ENCODE results near the gene CBFB.
"Not testable (repeated sequence)": the region's sequence is repeated elsewhere in the genome, so short reads cannot be mapped to it uniquely, and the experiment has no call there.

CBFB gene

DNA sequence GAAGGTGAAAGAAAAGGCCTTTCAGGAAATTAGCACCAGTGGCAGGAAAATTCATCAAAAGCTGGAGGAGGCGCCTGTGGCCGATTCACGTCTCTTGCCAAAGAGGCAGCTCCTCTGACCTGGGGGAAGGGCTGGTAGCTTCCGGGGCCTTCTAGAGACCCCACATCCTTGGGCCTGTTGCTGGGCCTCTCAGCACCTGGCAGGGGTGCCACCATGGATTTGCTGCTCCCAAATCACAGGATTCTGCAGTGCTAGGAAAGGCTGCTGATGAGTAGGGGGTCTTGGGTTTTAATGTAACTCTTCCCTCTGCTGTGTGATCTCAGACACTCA, 11.6 kb upstream of the CBFB start:
- no peak for DNase-seq

DNA sequence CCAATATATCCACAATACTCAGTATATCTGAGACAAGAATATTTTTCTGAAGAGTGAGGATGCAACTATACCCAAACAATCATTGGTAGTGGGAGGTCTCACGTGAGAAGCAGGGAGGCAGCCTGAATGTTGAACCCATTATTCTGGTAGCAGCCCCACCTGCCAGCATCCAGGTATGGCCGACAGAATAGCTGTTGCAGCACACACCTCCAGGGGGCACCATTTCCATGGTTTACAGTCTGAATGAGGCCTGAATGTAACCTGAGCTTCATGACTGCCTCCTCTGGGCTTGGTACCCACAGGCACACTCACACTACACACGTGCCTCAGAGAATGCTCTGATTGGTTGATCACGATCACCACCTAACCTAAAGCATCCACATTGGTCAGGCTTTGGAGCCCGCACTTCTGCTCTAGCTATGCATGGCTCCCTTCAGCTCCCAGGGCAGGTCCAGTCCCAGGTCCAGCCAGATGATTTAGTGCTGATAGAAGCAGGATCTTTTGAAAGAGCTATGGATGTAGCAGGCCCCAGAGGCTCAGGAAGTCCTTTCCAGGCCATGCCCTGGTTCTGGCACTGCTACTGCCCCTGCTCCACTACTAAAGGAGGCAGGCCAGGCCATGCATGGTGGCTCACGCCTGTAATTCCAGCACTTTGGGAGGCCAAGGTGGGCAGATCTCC, 11.0 kb upstream of the CBFB start:
- DNase-seq = no peak

- no peak for DNase-seq
These were observed 9.8 kb upstream of the CBFB start for GRCh38 chr16:67019171-67019570.

- no peak for DNase-seq
These were observed 7.6 kb upstream of the CBFB start for GRCh38 chr16:67021321-67021720.

DNA sequence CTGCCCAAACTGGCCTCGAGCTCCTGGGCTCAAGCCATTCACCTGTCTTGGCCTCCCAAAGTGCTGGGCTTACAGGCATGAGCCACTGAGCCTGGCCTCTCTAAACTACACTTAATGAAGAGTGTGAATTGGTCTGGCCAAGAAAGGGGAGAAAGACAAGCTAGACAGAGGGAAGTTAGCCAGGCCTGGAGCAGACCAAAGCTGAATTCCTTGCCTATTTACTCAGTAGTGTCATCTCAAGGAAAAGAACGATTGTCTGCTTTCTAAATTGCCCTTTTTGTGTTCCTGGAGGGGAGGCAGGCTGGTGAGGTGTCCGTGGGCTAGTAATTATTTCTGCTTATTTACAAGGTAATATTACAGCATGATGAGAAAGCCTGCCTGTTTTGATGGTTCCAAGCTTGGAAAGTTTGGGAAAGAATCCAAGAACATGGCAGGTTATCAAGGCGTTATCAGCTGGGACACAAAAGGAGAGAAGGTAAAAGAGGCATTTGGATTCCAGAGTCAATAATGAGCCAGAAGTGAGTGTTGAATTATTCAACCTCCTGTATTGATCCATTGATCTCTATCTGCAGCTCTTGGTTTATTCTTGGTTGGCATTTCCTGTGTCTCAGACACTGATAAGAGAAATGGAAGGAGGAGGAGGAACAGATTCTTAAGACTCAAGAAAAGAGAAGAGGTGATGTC, 6.3 kb upstream of the CBFB start:
- DNase-seq = no peak

DNA sequence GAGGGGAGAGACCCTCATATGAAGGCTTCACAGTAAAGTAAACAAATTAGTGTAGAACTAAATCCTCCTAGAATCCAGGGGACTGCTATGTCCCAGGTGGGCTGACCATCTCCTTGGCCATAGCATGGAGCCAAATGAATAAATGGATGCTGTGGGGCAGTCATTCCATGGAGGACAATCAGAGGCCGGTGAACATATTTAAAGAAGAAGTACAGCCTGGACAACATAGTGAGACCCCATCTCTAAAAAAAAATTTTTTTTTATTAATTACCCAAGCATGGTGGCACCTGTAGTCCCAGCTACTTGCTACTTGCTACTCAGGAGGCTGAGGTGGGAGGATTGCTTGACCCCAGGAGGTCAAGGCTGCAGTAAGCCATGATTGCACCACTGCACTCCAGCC, 5.3 kb upstream of the CBFB start:
- DNase-seq = no peak

- DNase-seq = no peak
These were observed 4.4 kb upstream of the CBFB start for GRCh38 chr16:67024384-67025209.

DNA sequence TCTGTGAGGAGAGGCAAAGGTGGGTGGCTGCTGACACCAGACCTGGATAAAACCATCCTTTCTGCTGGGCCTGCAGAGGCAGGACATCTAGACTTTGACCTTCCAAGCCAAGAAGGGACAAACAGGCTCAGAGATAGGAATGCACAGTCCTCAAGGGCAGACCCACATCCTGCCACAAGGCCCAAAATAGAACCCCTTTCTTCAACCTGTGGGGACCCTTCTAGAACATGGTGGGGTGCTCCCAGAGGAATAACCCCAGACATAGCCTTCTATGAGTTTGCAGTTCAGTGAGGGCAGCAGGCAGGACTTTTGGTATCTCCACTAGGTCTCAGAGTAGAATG, 3.8 kb upstream of the CBFB start:
- DNase-seq = no peak

DNA sequence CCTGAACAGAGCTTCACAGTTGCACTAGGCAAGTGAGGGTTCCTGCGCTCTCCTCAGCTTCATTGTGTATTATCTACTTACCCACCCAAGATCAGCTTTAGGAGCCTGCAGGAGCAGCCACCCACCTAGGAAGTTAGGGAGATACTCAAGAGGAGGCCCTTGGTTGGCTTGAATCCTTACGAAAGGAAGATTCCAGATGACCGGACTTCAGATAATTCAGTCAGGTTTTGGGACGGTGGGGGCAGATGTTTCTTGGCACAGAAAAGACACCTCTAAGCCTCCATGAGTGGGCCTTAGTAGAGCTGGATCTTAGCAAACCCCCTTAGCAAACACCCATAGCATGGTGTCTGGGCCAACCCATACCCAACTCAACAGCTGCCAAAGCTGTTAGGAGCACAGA, 2.4 kb upstream of the CBFB start:
- no peak for DNase-seq

- no peak for DNase-seq
These were observed 1.9 kb upstream of the CBFB start for GRCh38 chr16:67027046-67027445.

DNA sequence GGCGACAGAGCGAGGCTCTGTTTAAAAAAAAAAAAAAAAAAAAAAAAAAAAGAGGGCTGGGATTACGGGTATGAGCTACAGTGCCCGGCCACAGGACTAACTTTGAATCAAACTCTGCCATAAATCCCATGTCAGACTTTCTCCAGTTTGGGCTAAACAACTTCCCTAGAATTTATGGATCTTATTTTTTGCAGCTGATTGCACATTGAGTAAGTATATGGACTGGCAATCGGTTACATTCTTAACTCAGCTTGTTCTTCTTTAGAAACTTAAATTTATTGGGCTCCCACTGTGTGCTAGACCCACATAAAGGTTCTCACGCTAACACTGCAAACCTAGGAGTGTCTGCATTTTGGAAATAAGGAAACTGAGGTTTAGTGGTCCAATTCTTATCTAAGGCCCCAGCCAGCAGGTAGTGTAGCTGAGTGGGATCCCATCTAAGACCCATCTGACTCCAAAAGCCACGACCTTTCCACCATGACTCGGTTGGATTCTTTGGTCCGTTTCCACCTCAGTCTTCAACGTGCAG, 718 bp upstream of the CBFB start:
- DNase-seq = no peak

DNA sequence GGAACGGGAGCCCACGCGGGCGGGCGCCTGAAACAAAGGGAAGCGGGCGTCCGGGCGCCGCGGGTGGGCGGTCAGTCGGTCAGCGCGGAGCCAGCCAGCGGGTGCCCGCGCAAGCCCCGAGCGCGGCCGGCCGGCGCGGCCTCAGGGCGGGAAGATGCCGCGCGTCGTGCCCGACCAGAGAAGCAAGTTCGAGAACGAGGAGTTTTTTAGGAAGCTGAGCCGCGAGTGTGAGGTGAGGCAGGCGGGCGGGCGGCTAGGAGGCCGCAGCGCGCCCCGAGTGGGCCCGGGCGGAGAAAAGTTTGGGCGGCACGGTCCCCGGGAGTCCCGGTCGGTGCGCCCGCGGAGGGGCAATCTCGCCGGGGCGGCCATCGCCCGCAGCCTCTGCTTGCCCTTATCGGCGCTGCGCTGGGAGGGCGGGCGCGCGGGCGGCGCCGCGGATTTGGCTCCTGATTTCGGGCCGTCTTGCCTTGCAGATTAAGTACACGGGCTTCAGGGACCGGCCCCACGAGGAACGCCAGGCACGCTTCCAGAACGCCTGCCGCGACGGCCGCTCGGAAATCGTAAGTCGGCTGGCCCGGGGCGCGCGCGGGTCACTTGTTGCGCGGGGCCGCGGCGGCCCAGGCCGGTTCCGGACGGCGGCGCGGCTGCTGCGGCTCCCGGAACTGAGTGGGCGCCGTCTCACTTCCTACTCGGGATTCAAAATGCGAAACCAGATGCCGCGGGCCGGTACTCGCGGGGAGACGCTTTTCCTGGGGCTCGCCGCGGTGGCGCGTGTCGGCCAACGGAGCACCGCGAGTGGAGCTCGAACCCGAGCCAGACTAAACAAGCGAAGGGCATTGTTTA, 526 bp downstream of the CBFB start:
- DNase-seq = no peak

- DNase-seq = no peak
These were observed 1.4 kb downstream of the CBFB start for GRCh38 chr16:67030221-67030962.

DNA sequence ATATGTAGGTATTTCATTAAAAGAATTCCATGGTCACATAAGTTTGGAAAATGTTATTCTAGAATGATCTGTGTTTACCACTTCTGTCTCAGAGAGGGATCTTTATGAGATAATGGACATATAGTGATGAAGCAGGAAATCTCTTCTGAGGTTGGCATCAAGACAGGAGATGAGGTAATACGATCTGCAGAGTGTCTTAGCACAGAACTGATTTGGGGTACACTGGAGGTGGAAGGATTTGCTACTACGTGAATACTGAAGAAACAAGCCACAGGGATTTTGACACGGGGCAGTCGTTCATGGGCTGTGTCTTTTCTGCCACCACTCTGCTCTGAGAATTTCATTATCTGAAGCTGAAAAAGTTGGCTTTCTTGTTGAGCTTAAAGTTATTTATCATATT, 5.5 kb downstream of the CBFB start:
- DNase-seq = no peak

DNA sequence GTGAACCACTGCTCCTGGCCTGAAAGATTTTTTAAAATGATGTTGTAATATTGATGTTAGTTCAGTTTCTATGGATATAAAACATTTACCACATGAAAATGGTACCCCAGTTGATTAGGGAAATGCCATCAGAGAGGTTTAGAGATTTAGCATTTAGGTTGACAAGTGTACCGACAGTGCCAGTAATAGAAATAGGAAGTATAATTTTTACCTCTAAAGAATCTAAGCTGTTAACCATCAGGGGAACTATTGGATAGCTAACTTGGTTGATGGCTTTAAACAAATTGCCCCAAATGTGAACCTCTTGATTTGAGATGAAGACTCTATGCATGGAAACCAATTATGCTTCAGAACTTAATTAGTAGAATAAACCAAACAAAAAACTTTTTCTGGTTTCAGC, 6.4 kb downstream of the CBFB start:
- DNase-seq = no peak

DNA sequence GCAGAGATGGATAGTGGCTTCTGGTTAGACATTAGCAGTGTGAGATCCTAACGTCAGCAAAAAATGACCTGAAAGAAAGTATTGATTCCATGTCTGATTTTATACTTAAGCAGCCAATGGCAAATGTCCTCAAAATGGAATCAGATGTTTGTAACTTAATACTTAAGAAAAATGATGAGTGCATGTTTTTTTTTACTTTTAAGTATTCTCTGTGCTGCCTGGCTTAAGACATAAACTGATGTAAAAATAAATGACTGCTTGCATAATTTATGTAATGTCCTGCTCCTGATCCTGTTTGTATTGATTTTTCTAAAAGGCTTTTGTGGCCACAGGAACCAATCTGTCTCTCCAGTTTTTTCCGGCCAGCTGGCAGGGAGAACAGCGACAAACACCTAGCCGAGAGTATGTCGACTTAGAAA, 7.4 kb downstream of the CBFB start:
- no peak for DNase-seq

- DNase-seq = no peak
These were observed 10.5 kb downstream of the CBFB start for GRCh38 chr16:67039260-67040020.

DNA sequence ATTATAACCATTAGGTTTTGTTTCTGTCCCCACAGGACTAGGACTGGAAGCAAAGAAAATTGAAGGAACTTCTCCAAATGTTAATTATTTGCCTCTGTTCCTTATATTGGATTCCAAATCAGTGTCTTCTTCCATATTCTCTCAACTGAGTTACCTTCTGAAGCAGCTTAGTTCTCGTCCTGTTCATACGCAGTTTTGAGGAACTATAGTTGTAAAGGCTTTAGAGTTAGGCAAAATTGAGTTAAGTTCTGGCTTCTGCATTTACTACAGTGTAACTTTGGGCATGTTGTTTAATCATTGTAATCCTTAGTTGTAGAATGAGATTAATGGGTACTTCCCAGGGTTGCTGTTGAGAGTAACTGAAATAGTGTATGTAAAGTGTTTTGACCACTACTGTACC, 11.2 kb downstream of the CBFB start:
- no peak for DNase-seq

GRCh38 chr16:67040906-67041305, 12.0 kb downstream of the CBFB start:
- DNase-seq = no peak

GRCh38 chr16:67041520-67041919, 12.6 kb downstream of the CBFB start:
- DNase-seq = not testable (repeated sequence)

DNA sequence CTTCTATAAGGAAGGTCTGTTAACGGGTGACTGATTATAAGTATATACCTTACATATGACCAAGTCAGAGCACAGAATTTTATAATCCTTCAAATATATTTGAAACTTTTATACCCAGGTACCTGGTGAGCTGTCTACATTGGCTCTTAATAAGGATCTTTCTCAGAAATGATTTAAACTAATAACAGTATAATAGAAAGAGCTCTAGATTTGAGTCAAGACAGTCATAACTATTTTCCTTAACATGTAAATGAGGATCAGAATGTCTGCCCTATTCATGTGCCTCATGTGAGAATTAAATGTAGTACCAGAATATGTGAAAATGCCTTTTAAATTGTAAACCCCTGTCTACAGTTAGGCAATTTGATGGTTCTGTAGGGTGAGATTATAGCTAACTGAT, 14.5 kb downstream of the CBFB start:
- no peak for DNase-seq

DNA sequence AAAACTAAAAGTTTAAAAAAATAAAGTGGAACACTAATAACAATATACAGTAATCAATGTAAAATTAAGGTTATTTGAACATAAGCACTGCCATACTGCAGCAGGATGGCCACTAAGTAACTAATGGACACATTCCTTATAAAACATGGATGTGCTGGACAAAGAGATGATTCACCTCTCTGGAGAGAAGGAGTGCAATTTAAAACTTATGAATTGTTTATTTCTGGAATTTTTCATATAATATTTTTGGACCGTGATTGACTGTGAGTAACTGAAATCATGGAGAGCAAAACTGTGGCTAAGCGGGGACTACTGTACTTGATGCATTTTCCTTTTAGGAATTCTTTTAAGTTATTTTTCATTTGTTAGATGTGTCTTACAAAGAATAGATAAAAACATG, 21.8 kb downstream of the CBFB start:
- DNase-seq = no peak
